Measurements from ENCODE around the gene ARAP2. TPM values are rescaled to one million over a fixed set of nuclear protein-coding genes. Genes with fewer than 3 reads are reported as not detected.

ARAP2 gene
- total and polyA plus RNA-seq, 8 donors = 4.3 to 35.2 (median 6.0) TPM

DNA sequence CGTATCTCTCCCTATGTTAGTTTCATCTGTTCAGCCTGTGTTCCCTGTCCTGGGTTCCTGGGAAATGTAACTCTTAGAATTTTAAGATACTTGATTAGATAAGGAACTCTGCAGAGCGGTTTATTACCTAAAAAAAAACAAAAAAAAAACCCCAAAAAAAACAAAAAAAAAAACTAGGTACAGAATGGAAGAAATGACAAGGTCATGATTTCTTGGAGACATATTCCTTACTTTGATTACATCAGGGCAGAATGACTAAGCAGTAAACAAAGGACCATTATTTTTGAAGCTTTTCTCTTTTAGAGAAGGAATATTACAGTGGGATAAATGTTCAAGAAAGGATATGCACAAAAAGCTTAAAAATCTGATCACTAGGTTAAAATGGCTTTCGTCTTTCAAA lies 171.8 kb downstream of the ARAP2 start:
- intact Hi-C loops (cut with DNase I) = no loop called here
- no peak for DNase-seq
- no peaks in the 10 kb centered on the region for H3K4me1 ChIP-seq
- TF ChIP-seq, protein P1, sequence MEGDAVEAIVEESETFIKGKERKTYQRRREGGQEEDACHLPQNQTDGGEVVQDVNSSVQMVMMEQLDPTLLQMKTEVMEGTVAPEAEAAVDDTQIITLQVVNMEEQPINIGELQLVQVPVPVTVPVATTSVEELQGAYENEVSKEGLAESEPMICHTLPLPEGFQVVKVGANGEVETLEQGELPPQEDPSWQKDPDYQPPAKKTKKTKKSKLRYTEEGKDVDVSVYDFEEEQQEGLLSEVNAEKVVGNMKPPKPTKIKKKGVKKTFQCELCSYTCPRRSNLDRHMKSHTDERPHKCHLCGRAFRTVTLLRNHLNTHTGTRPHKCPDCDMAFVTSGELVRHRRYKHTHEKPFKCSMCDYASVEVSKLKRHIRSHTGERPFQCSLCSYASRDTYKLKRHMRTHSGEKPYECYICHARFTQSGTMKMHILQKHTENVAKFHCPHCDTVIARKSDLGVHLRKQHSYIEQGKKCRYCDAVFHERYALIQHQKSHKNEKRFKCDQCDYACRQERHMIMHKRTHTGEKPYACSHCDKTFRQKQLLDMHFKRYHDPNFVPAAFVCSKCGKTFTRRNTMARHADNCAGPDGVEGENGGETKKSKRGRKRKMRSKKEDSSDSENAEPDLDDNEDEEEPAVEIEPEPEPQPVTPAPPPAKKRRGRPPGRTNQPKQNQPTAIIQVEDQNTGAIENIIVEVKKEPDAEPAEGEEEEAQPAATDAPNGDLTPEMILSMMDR (IDR thresholded peaks at IDR 0.05) = no peak
- no peaks in the 10 kb centered on the region for H3K9me3 ChIP-seq
- H3K4me3 ChIP-seq = no peak overlapping the region
- H3K27ac ChIP-seq = no peak overlapping the region
- ATAC-seq = no peak
- no peaks in the 10 kb centered on the region for H3K27me3 ChIP-seq
- H3K36me3 ChIP-seq = peaks cover 0 to 53% of the 10 kb centered on the region in 2 donors

GRCh38 chr4:36067116-36067515 lies 177.2 kb downstream of the ARAP2 start:
- Histone ChIP-seq H3K27me3 (no peaks in the 10 kb centered on the region), H3K36me3 (peaks cover 0 to 47% of the 10 kb centered on the region in 2 donors), H3K4me1 (no peaks in the 10 kb centered on the region), H3K9me3 (no peaks in the 10 kb centered on the region), H3K27ac (no peak overlapping the region), H3K4me3 (no peak overlapping the region)
- TF ChIP-seq, protein P1 (IDR thresholded peaks at IDR 0.05) = no peak
- intact Hi-C loops (cut with DNase I) = no loop called here
- ATAC-seq = peak; percentile 39
- DNase-seq = no peak

DNA sequence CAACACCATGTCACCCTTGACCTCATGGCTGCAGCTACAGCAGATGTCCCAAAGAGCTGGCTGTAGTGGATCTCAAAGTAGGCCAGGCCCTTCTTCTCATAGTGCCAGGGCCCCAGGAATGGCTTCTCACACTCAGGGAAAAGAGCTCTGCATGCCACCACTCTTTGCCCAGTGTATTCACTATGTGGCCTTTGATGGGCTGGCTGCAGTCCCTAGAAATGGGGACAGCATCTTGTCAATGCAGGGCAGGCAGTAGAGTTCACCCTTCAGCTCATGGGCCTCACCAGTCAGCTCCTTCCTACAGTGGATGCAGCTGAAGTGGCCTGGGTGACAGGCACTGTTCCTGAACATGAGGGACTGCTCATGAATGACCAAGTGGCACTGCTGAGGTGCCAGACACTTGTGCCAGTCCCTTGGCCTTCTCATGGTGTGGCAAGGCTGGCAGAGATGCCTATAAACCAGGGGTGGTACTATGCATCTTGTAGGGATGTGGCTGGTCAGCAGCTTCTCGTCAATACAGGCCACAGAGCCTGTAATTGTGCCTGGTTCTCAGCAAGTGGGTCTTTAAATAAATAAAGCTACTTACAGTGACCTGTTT lies 178.9 kb downstream of the ARAP2 start:
- no peaks in the 10 kb centered on the region for H3K4me1 ChIP-seq
- H3K27ac ChIP-seq = no peak overlapping the region
- no peaks in the 10 kb centered on the region for H3K27me3 ChIP-seq
- intact Hi-C loops (cut with DNase I) = no loop called here
- TF ChIP-seq, protein P1 (IDR thresholded peaks at IDR 0.05) = no peak
- H3K9me3 ChIP-seq = no peaks in the 10 kb centered on the region
- DNase-seq (peak in 1 of 4 donors; percentile 39), ATAC-seq (no peak)
- H3K4me3 ChIP-seq = no peak overlapping the region
- peaks cover 0 to 38% of the 10 kb centered on the region in 2 donors for H3K36me3 ChIP-seq

DNA sequence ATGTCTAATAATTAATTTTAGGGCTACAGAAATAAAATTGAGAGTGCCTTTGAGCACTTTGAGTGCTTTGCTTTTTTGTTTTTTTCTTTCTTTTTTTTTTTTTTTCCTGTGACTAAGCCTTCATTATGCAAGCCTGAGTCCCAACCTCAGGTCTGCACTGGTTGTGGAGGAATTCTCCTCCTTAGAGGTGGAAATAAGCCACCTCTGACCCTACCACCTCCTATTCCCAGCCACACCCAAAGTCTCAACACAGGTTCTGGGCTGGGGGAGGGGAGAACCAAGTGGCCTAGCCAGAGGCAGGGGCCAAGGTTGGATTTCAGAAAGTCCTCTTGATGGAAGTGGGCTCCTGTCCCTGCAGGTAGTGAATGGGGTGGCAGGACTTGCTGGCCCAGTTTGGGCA lies 180.2 kb downstream of the ARAP2 start:
- Histone ChIP-seq H3K4me3 (no peak overlapping the region), H3K36me3 (peaks cover 0 to 30% of the 10 kb centered on the region in 2 donors), H3K4me1 (no peaks in the 10 kb centered on the region), H3K27ac (no peak overlapping the region), H3K9me3 (no peaks in the 10 kb centered on the region), H3K27me3 (no peaks in the 10 kb centered on the region)
- intact Hi-C loops (cut with DNase I) = no loop called here
- TF ChIP-seq, protein P1 (IDR thresholded peaks at IDR 0.05) = no peak
- DNase-seq = no peak
- ATAC-seq = peak; percentile 46

- no peak for ATAC-seq
- intact Hi-C loops (cut with DNase I) = no loop called here
- no peak overlapping the region for H3K27ac ChIP-seq
- H3K27me3 ChIP-seq = no peaks in the 10 kb centered on the region
- H3K4me3 ChIP-seq = no peak overlapping the region
- no peaks in the 10 kb centered on the region for H3K9me3 ChIP-seq
- no peaks in the 10 kb centered on the region for H3K4me1 ChIP-seq
- H3K36me3 ChIP-seq = no peaks in the 10 kb centered on the region
- no peak for DNase-seq
- TF ChIP-seq, protein P1 (IDR thresholded peaks at IDR 0.05) = no peak
Measured at GRCh38 chr4:36056136-36056535, 188.2 kb downstream of the ARAP2 start.
